GM18907 (cell line): ENCODE data around the gene TNKS1BP1.
A peak's percentile ranks its signal among the peaks of the same experiment; 100 is the strongest.

Experiments
- ATAC-seq: cut with Tn5 transposase; IDR thresholded peaks from one replicate; pipeline ENCODE4 v1.9.1; 2021; ENCODE audit warnings: mild to moderate bottlenecking, moderate library complexity; ENCODE audit not compliant: unreplicated experiment

The TNKS1BP1 gene

GRCh38 chr11:57332694-57333440 is 8.1 kb upstream of the TNKS1BP1 start:
- no peak for ATAC-seq

DNA sequence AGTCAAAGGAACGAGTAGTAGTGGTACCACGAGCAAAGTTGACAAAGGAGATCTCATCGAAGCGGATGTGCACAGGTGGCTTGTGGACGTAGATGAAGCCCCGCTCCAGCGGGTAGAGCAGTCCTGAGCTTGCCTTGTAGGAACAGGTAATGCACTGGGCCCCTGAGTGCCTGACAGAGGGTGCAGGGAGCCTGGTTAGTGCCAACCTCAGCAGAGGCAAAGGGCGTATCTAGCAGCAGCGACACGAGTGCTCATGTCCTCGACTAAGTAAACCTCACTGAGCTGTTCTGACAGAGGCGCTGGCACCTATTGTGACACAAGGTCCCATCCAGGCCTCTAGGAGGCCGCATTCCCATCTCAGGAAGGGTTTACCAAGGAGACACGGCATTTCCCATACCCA is 7.0 kb upstream of the TNKS1BP1 start:
- no peak for ATAC-seq

- ATAC-seq = no peak
Measured at GRCh38 chr11:57330029-57330428, 5.3 kb upstream of the TNKS1BP1 start.

DNA sequence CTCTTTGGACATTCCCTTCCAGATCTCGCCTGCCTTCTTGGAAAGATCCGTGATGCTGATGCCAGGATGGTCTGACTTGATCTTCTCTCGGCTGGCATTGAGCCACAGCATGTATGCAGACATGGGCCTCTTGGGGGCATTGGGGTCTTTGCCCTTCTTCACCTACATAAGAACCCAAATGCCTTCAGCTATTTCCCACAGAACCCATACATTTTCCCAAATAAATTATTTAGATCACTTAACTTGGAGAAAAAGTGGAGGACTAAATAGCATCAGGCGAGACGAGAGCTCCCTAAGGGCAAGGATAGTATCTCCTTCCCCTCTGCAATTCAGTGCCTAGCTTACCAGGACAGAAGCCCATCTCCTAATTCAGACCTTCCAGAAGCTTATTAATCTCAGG is 3.0 kb upstream of the TNKS1BP1 start:
- ATAC-seq = no peak

DNA sequence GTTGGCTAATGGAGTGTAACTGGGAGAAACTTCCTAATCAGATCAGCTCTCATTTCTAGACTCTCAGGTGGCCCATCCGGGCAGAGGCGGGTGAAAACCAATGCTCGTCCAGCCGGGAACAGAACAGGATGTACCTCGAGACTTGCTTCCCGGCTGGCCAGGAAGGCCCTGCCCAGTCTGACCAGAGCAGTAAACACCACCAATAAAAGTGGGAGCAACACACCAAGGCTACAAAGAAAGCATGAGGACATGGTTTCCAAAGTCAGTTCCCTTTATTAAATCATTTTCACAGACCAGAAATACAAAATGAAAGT is 940 bp upstream of the TNKS1BP1 start:
- ATAC-seq = no peak

- ATAC-seq = peak; percentile 32
Measured at GRCh38 chr11:57324154-57324885, 432 bp downstream of the TNKS1BP1 start.

GRCh38 chr11:57323855-57324153 is 948 bp downstream of the TNKS1BP1 start:
- no peak for ATAC-seq

DNA sequence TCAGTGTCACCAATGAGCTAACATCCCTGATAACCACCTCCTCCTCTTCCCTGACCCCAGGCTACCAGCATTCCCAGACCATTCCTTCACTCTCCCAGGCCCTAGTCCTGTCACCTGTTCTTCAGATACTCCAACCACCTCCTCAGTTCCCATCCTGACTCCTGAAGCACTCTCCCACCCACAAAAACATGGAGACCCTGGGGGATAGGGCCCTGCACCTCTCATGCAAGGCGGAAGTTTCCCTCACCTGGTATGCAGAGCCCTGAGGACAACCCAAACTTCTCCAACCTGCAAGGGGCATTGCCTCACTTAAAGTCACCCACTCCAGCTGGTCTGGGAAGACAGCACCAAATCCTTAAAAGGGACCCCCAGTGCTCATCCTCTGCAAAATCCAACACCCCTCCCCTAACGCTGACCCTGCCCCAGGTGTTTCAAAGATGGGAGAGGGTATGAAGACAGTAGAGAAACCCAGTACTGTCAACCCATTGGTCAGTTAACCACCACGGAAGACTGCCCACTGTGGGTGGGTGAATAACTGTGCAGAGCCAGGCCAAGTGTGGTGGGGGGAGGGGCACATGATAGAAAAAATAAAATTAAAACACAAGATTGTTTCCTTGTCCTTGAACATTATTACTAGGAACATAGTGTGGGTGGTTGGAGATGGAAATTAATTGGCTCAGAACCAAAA is 1.4 kb downstream of the TNKS1BP1 start:
- no peak for ATAC-seq

DNA sequence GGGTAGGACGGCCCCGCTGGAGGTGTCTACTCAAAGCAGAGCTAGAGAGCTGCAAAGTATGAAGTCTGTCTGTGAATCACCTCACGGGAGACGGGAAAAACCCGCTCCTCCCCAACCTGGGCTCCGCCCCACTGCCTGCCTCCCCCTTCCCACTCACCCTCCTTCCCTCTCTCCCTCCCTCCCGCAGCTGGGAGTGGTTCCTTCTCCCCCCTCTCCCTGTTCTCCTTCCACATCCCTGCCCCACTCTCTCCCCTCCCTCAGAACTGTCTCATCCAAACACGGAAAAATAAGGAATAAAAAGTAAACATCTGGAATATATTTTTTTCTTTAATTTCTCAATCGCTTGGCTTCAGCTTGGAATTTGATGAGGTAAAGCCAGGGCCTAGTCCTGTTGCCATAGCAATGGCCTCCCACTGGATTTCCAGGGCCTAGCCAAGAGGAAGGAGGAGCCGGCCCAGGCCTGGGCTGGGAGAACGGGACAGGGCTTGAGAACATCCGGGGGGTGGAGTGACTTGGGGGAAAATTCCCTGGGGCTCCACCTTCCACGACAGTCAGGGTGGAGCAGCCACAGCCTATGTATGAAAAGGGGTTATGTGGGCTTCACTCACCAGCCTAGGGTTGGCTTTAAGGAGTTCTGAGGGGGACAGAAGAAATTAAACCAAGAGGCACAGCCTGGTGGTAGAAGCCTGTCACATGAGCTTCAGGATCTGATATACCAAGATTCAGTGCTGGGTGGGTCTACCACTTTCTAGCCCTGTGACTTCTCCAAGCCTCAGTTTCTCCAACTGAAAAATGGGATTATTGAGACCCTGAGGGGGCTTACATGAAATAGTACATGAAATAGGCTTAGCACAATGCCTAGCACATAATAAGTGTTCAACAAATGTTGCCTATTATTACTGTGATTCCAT is 2.2 kb downstream of the TNKS1BP1 start:
- no peak for ATAC-seq

DNA sequence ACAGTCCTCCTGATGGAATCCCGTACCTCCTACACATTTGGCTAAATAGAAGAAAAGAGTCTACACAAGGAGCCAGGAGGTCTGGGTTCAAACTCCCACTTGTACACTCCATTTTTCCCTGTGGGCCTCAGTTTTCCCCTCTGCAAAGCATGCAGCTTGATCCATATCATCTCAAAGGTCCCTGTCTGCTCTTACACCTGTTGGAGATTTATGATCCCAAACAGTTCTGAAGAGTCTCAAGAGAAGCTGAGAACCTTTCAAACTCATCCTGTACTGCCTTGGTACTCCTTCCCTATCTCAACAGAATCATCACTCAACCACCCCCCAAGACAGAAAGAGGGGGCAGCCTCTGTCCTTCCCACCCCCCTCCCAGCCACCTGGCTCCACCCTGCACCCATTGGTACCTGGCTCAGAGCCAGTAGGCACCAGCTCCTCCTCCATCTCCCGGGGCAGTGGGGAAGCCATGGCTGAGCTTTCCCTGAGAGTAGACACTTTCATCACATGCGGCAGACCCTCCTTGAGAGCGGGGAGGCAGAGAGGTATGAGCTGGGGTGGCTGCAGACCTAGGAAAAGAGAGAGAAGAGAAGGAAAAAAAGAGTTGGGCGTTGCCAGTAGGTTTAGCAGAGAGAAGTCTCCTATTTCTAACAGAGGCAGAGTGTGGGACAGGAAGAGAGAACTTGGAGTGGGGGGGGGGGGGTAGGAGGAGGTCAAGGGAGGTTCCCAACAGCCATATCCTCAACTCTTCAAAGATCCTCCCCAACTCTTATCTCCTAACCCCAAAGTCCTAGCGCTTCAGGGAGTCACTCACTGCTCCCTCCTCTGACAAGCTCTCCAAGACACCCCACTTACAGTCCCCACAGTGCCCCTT is 3.1 kb downstream of the TNKS1BP1 start:
- ATAC-seq = no peak

- ATAC-seq = no peak
Measured at GRCh38 chr11:57320719-57321387, 3.9 kb downstream of the TNKS1BP1 start.

DNA sequence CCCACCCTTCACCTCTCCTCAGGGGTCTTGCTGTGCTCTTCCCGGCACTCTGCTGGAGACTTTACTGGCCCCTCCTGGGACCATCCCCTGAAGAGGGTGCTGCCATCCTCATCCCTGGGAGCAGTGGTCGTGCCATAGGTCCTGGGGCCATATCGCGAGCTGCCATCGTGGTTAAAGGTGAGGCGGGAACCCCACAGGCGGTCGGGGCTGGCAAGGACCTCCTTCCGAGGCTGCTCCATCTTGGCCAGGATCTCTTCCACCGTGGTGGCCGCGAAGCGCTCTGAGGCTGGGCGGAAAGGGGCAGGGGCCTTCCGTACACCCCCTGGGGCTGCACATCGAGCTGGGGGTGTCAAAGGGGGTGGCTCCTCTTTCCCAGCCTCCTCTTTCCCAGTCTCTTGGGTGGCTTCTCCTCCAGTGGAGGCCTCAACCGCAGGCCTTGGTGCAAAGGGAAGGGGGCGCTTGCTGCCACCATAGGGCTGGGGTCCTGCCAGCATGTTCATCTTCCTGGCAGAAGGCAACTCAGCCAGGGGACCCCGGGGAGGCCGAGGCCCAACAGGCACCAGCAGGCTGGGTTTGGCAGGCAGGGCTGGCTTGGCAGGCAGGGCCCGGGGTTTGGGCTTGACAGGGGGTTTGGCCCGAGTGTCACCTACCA is 4.6 kb downstream of the TNKS1BP1 start:
- ATAC-seq = no peak

DNA sequence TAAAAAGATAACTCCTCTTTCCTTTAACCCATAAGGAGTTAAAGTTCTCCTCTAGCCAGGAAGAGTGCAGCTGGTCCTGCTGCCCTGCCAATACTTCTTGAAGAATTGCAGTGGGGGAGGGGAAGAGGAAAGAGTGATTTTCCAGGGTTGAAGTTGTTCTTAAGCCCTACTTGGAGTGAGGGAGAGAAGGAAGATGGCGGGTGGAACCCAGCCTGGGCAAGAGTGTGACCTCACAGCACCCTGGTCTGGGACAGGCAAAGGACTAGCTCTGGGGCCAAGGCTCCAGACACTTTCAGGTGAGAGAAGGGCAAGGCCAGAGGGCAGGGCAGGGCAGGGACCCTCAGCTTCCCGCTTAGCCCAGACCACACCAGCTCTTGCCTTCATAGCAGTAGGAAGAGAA is 6.6 kb downstream of the TNKS1BP1 start:
- ATAC-seq = no peak

- ATAC-seq = no peak
Measured at GRCh38 chr11:57316017-57316416, 8.7 kb downstream of the TNKS1BP1 start.

DNA sequence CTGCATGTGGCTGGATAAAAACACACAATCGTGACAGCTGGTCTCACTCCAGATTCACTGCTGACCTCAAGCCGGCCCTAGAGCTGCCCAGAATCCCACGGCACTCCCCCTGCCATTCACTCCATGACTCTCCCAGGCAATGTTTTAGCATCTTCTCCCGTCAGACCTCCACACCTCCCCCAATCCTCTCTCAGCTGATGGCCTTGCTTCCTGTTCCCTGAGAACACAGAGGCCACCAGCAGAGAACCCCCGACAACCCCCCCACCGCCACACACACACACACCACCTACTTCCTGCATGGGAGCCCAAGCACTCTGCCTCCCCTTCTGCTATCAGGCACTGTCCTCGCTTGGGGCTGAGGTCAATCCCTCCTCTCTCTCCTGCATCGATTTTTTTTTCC is 9.3 kb downstream of the TNKS1BP1 start:
- ATAC-seq = no peak

DNA sequence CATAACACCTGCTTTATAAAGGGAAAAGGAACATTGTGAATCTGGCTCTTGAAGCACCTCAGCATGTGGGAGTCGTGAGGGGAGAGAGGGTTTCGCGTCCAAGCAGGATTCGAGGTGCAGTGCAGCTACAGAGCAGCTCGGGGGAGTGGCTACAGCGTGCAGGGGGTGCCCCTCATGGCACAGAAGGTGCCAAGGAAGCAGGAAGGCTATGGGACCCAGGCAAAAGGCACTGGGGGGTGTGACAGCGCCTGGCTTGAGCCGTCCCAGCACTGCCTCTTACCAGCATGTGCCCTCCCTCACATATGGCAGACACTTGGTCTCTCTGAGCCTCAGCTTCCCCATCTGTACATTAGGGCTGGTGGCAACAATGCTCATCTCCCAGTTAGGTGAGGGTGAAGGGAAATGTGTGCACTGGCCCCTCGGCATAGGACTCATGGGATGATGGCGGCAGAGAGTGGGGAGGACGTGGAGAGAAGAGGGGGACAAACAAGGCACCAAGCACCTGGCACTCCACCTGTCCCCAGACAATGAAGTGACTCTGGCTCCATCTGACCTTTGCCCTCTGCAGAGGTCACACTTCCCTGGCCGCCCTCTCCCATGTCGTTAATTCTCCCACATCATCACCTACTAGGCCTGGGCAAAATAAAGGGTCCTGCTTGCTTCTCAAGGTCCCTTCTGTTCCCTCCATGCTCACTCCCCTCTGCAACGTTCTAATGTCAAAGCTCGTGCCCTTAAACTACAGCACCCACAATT is 10.4 kb downstream of the TNKS1BP1 start:
- no peak for ATAC-seq

DNA sequence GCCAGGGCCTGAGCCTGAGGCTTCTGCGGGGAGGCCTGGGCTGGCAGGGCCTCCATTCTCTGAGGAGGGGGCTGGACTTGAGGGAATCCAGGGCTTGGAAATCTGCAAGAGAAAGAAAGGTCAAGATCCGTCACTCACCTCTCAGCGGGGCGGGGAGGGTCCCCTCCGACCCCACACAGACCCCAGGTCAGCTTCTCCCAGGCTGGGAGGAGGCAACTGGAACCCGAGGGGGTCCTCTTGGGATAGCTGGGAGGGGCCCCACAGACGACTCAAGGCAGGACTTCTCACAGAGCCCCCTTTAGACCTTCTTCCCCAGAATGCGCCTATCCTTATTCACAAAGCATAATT is 11.0 kb downstream of the TNKS1BP1 start:
- no peak for ATAC-seq

DNA sequence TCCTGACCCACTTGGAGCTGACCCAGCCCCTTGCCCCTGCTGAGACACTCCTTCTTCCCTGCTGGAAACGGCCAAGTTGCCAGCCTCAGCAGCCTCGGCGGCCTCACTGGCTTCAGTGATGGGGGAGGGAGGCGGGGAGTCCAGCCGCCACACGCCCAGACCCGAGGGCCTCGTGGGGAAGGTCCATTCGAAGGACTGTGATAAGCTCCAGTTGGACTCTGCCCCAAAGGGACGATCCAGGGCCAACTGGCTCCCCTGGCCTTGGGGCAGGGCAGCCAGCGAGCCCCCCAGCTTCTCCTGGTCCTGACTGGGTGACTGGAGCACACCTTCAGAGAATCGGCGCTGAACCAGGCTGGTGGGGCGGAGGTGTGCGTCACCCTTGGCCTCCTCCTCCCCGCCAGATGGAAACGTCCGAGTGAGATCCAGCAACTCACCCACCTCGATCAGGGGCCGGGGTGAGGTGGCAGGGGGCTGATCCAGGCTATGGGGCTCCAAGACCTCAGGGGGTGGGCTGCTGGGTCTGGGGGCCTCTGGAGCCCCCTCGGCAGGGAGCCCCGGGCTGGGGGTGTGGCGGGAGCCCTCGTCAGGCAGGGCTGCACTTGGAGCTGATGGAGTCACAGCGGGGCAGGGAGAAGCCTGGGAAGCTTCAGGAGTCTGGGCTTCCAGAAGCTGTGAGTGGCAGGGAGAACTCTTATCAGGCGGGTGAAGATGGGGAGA is 11.5 kb downstream of the TNKS1BP1 start:
- ATAC-seq = no peak
